Gastroesophageal sphincter (tissue), 4 donors: ENCODE results near the gene B4GALNT3. TPM values are rescaled to one million over a fixed set of nuclear protein-coding genes. Genes with fewer than 3 reads are reported as not detected.

Experiments used
- ATAC-seq: fragments of 150-250 bp; one replicate; pipeline ENCODE4 v1.9.1; 2016; ENCODE audit warnings: mild to moderate bottlenecking, moderate library complexity
- H3K27ac ChIP-seq, 4 donors: fragments of 200-600 bp; sonication (generic) in 3 of 4; 1 replicate in 3 of 4; 2 replicates in 1 of 4; pipeline ENCODE4 v1.5.1; 2016 to 2019
- H3K27me3 ChIP-seq: fragments of 200-600 bp; sonication (generic); one replicate; pipeline ENCODE4 v1.5.1; 2019
- H3K36me3 ChIP-seq, 2 donors: fragments of 200-600 bp; sonication (generic); one replicate each; pipeline ENCODE4 v1.5.1; 2019; ENCODE audit warnings: control low read depth in 1 of 2
- H3K4me1 ChIP-seq, 3 donors: fragments of 200-600 bp; sonication (generic); 1 replicate in 2 of 3; 2 replicates in 1 of 3; pipeline ENCODE4 v1.5.1; 2016 to 2019; ENCODE audit warnings: control low read depth in 2 of 3
- H3K4me3 ChIP-seq, 2 donors: fragments of 200-600 bp; sonication (generic); one replicate each; pipeline ENCODE4 v1.5.1; 2019; ENCODE audit warnings: mild to moderate bottlenecking in 1 of 2, moderate library complexity in 1 of 2
- H3K9me3 ChIP-seq, 3 donors: fragments of 200-600 bp; sonication (generic); one replicate each; pipeline ENCODE4 v1.5.1; 2017 to 2019; ENCODE audit warnings: control low read depth in 2 of 3
- CTCF ChIP-seq, 4 experiments: fragments of 200-600 bp in 2 of 4; fragments of 450-650 bp in 2 of 4; sonication (generic) in 1 of 4; IDR thresholded peaks; one replicate each; pipeline ENCODE4 v1.5.1; 2017 to 2019; ENCODE audit warnings: antibody characterized with exemption in 4 of 4, mild to moderate bottlenecking in 2 of 4, moderate library complexity in 2 of 4
- EP300 ChIP-seq: sonication (generic); formaldehyde crosslinking; IDR thresholded peaks from one replicate; pipeline ENCODE4 v1.6.1; 2017; ENCODE audit warnings: antibody characterized with exemption, mild to moderate bottlenecking
- POLR2A ChIP-seq, 2 donors: fragments of 450-650 bp; IDR thresholded peaks; one replicate each; pipeline ENCODE4 v1.6.1; 2017; ENCODE audit warnings: antibody characterized with exemption in 2 of 2, mild to moderate bottlenecking in 2 of 2, moderate library complexity in 1 of 2
- POLR2AphosphoS5 ChIP-seq: sonication (generic); formaldehyde crosslinking; IDR thresholded peaks from one replicate; pipeline ENCODE4 v1.6.1; 2017; ENCODE audit warnings: antibody characterized with exemption
- WGBS, 2 donors: methylation state at CpG; one replicate each; pipeline ENCODE4 v1.1.5; 2018; ENCODE audit warnings: low coverage in 1 of 2; 5-methylcytosine and 5-hydroxymethylcytosine counted together
- small RNA-seq, 4 donors: library from RNA; depleted of rRNA; stranded (forward); fragments of <200 nt; gene quantifications; one replicate each; pipeline ENCODE3, GENCODE V24; 2016
- total RNA-seq, 4 donors: library from RNA; depleted of rRNA; stranded (reverse); fragments of >200 nt; gene quantifications; one replicate each; pipeline ENCODE4 v1.1.0, GENCODE V29; 2016

The B4GALNT3 gene
- total RNA-seq, 4 donors from 2014 or later: 0.54 to 1.6 (median 1.4) TPM; not detected in 1

DNA sequence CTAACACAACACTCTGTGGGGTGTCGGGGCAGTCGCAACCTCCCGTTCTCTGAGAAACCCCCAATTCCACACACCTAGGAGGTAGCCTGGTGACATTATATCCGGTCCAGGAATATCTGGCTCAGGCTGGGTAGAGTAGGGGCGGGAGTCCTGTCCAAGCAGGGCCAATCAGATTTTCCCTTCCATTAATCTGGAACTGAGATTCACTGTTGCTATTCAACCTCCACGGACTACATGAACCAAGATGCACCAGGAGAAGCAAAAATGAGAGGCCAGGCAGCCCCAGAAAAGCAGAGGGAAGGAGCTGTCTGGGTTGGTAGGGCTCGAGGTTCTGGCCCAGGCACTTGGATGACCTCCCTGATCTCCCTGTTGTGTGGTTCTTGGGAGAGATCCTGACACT is 152.6 kb downstream of the B4GALNT3 start:
- no peak overlapping the region for H3K4me3 ChIP-seq
- no peak overlapping the region for H3K27ac ChIP-seq
- ATAC-seq: no peak
- no peaks in the 10 kb centered on the region for H3K36me3 ChIP-seq
- 83 to 87% methylated on average over 4 of the region's 7 CpGs for WGBS, 2 donors
- peaks cover 0 to 19% (median 0%) of the 10 kb centered on the region in 3 donors for H3K4me1 ChIP-seq
- H3K27me3 ChIP-seq: no peaks in the 10 kb centered on the region
- TF ChIP-seq CTCF (IDR thresholded peaks at IDR 0.05) (no peak), POLR2A (IDR thresholded peaks at IDR 0.05) (no peak), EP300 (no peak), POLR2AphosphoS5 (no peak)
- no peaks in the 10 kb centered on the region for H3K9me3 ChIP-seq

GRCh38 chr12:612886-613285 is 153.1 kb downstream of the B4GALNT3 start:
- no peak for TF ChIP-seq POLR2AphosphoS5
- no peak for TF ChIP-seq POLR2A (IDR thresholded peaks at IDR 0.05)
- no peak for TF ChIP-seq CTCF (IDR thresholded peaks at IDR 0.05)
- TF ChIP-seq EP300: no peak
- 90 to 100% methylated on average over 1 to 2 of the region's 4 CpGs for WGBS, 2 donors
- Histone ChIP-seq H3K4me3 (no peak overlapping the region), H3K27me3 (no peaks in the 10 kb centered on the region), H3K36me3 (no peaks in the 10 kb centered on the region), H3K4me1 (peaks cover 0 to 25% (median 0%) of the 10 kb centered on the region in 3 donors), H3K27ac (no peak overlapping the region), H3K9me3 (no peaks in the 10 kb centered on the region)
- ATAC-seq: no peak

Small RNA genes within 50 kb of the gene (small RNA-seq; reads per million reads assigned to genes)
- 0 reads per million in 4 donors for gene RNU7-103P

Other genes starting within 250 kb of the B4GALNT3 start
- 10 to 100 TPM in 1 of 4 donors, not detected in 3; 11.3 TPM for gene SLC6A12, start 245.8 kb upstream of the B4GALNT3 start, total RNA-seq
- gene SLC6A13, start 197.1 kb upstream of the B4GALNT3 start, total RNA-seq: not detected
- 10 to 100 TPM; 39.3 to 87.9 (median 44.3) TPM for gene KDM5A, start 70.6 kb upstream of the B4GALNT3 start, total RNA-seq
- gene CCDC77, start 58.3 kb upstream of the B4GALNT3 start, total RNA-seq: 1 to 10 TPM; 3.0 to 7.0 (median 5.5) TPM
- 1 to 10 TPM in 3 of 4 donors, under 1 TPM in 1; 0.78 to 9.0 (median 5.2) TPM for gene NINJ2, start 203.5 kb downstream of the B4GALNT3 start, total RNA-seq